HepG2 (cell line): ENCODE measurements around the gene BTBD7. TPM values are rescaled to one million over a fixed set of nuclear protein-coding genes. Genes with fewer than 3 reads are reported as not detected.

ENCODE experiments used
- ERF ChIP-seq: IDR thresholded peaks from 2 replicates; pipeline ENCODE4 v1.6.1; 2018; ENCODE audit warnings: missing biosample characterization, missing genetic modification reagents
- GLI4 ChIP-seq: sonication (generic); formaldehyde crosslinking; IDR thresholded peaks from 2 replicates; pipeline ENCODE4 v1.5.1; 2020; ENCODE audit warnings: missing genetic modification reagents, mild to moderate bottlenecking, moderate library complexity, borderline replicate concordance
- HOXA5 ChIP-seq: sonication (generic); formaldehyde crosslinking; IDR thresholded peaks from 2 replicates; pipeline ENCODE4 v1.4.0; 2020; ENCODE audit warnings: missing genetic modification reagents
- KIAA2018 ChIP-seq: sonication (generic); formaldehyde crosslinking; IDR thresholded peaks from 2 replicates; pipeline ENCODE4 v1.5.0; 2020; ENCODE audit warnings: mild to moderate bottlenecking, missing genetic modification reagents, borderline replicate concordance
- MIER3 ChIP-seq: IDR thresholded peaks from 2 replicates; pipeline ENCODE4 v1.6.1; 2016; ENCODE audit warnings: missing compliant biosample characterization, borderline replicate concordance
- POLR2AphosphoS5 ChIP-seq: IDR thresholded peaks from 2 replicates; pipeline ENCODE4 v1.6.1; 2012; ENCODE audit warnings: low read depth, low read length
- SATB2 ChIP-seq: sonication (generic); formaldehyde crosslinking; IDR thresholded peaks from 2 replicates; pipeline ENCODE4 v1.5.0; 2020; ENCODE audit warnings: missing genetic modification reagents
- SRSF4 ChIP-seq: fragments of 200-400 bp; formaldehyde crosslinking; IDR thresholded peaks from one replicate; pipeline ENCODE4 v1.6.1; 2018; ENCODE audit warnings: mild to moderate bottlenecking, low read depth, low read length, moderate library complexity; ENCODE audit not compliant: poor library complexity, severe bottlenecking
- ZNF138 ChIP-seq: sonication (generic); formaldehyde crosslinking; IDR thresholded peaks from 2 replicates; pipeline ENCODE4 v1.5.0; 2020; ENCODE audit warnings: mild to moderate bottlenecking, low read depth, missing genetic modification reagents
- ZNF17 ChIP-seq: sonication (generic); formaldehyde crosslinking; IDR thresholded peaks from 2 replicates; pipeline ENCODE4 v1.5.0; 2020; ENCODE audit warnings: mild to moderate bottlenecking, missing genetic modification reagents
- ZNF577 ChIP-seq: sonication (generic); formaldehyde crosslinking; IDR thresholded peaks from 2 replicates; pipeline ENCODE4 v1.4.0; 2020; ENCODE audit warnings: mild to moderate bottlenecking, low read depth, missing genetic modification reagents, borderline replicate concordance
- polyA plus RNA-seq, 8 experiments: library from polyadenylated mRNA; depleted of rRNA in 3 of 8; stranded (reverse) in 7 of 8; unstranded in 1 of 8; fragments of >200 nt; fragmentation: Illumina TruSeq in 4 of 8; extraction: Trizol in 4 of 8; gene quantifications; 2 replicates each; pipeline versions ENCODE4 v1.2.1 to v1.2.3, GENCODE V29; 2011 to 2016; ENCODE audit warnings: low read depth in 4 of 8, missing spikeins in 1 of 8, mixed read lengths in 1 of 8; ENCODE audit not compliant: insufficient read depth in 1 of 8
- total RNA-seq, 5 experiments: library from RNA; depleted of rRNA; stranded (reverse); fragments of >200 nt; fragmentation: Illumina TruSeq; extraction: Trizol; gene quantifications; 2 replicates each; pipeline ENCODE4 v1.2.3, GENCODE V29; 2016; ENCODE audit warnings: low read depth in 1 of 5
- TF ChIP-seq, protein P1 (sequence below): sonication (generic); formaldehyde crosslinking; IDR thresholded peaks from 2 replicates; pipeline ENCODE4 v1.4.0; 2020; ENCODE audit warnings: missing genetic modification reagents
- TF ChIP-seq, protein P2 (sequence below): sonication (generic); formaldehyde crosslinking; IDR thresholded peaks from 2 replicates; pipeline ENCODE4 v1.4.0; 2020; ENCODE audit warnings: missing genetic modification reagents
- TF ChIP-seq, protein P3 (sequence below): sonication (generic); formaldehyde crosslinking; IDR thresholded peaks from 2 replicates; pipeline ENCODE4 v1.5.1; 2020; ENCODE audit warnings: missing genetic modification reagents, mild to moderate bottlenecking, borderline replicate concordance

Gene BTBD7
- total and polyA plus RNA-seq, 2 of the 13 experiments (the other 11 are each of a cell fraction or from before 2014, with no cell fraction given) = 11.6 to 15.2 TPM

DNA sequence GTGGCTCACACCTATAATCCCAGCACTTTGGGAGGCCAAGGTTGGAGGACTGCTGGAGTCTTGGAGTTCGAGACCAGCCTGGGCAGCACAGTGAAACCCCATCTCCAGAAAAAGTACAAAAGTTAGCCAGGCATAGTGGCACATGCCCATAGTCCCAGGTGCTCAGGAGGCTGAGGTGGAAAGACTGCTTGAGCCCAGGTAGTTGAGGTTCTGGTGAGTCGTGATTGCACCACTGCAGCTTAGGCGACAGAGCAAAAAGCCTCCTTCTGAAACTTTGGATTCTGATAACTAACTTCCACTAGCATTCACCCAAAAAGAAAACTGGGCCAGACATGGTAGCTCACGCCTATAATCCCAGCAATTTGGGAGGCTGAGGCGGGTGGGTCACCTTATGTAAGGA is 6.6 kb downstream of the BTBD7 start (continued):
- TF ChIP-seq KIAA2018 (CRISPR knock-in tag) (no peak), GLI4 (CRISPR knock-in tag) (no peak), SRSF4 (no peak), ZNF577 (CRISPR knock-in tag) (no peak), ZNF138 (CRISPR knock-in tag) (no peak), SATB2 (no peak), ZNF17 (CRISPR knock-in tag) (no peak), HOXA5 (CRISPR knock-in tag) (no peak), POLR2AphosphoS5 (no peak), MIER3 (CRISPR knock-in tag) (no peak), ERF (CRISPR knock-in tag) (no peak)
- TF ChIP-seq, protein P1, sequence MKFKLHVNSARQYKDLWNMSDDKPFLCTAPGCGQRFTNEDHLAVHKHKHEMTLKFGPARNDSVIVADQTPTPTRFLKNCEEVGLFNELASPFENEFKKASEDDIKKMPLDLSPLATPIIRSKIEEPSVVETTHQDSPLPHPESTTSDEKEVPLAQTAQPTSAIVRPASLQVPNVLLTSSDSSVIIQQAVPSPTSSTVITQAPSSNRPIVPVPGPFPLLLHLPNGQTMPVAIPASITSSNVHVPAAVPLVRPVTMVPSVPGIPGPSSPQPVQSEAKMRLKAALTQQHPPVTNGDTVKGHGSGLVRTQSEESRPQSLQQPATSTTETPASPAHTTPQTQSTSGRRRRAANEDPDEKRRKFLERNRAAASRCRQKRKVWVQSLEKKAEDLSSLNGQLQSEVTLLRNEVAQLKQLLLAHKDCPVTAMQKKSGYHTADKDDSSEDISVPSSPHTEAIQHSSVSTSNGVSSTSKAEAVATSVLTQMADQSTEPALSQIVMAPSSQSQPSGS (CRISPR knock-in tag) = no peak
- TF ChIP-seq, protein P2, sequence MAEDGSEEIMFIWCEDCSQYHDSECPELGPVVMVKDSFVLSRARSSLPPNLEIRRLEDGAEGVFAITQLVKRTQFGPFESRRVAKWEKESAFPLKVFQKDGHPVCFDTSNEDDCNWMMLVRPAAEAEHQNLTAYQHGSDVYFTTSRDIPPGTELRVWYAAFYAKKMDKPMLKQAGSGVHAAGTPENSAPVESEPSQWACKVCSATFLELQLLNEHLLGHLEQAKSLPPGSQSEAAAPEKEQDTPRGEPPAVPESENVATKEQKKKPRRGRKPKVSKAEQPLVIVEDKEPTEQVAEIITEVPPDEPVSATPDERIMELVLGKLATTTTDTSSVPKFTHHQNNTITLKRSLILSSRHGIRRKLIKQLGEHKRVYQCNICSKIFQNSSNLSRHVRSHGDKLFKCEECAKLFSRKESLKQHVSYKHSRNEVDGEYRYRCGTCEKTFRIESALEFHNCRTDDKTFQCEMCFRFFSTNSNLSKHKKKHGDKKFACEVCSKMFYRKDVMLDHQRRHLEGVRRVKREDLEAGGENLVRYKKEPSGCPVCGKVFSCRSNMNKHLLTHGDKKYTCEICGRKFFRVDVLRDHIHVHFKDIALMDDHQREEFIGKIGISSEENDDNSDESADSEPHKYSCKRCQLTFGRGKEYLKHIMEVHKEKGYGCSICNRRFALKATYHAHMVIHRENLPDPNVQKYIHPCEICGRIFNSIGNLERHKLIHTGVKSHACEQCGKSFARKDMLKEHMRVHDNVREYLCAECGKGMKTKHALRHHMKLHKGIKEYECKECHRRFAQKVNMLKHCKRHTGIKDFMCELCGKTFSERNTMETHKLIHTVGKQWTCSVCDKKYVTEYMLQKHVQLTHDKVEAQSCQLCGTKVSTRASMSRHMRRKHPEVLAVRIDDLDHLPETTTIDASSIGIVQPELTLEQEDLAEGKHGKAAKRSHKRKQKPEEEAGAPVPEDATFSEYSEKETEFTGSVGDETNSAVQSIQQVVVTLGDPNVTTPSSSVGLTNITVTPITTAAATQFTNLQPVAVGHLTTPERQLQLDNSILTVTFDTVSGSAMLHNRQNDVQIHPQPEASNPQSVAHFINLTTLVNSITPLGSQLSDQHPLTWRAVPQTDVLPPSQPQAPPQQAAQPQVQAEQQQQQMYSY = no peak
- TF ChIP-seq, protein P3, sequence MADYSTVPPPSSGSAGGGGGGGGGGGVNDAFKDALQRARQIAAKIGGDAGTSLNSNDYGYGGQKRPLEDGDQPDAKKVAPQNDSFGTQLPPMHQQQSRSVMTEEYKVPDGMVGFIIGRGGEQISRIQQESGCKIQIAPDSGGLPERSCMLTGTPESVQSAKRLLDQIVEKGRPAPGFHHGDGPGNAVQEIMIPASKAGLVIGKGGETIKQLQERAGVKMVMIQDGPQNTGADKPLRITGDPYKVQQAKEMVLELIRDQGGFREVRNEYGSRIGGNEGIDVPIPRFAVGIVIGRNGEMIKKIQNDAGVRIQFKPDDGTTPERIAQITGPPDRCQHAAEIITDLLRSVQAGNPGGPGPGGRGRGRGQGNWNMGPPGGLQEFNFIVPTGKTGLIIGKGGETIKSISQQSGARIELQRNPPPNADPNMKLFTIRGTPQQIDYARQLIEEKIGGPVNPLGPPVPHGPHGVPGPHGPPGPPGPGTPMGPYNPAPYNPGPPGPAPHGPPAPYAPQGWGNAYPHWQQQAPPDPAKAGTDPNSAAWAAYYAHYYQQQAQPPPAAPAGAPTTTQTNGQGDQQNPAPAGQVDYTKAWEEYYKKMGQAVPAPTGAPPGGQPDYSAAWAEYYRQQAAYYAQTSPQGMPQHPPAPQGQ (CRISPR knock-in tag) = no peak
